ENCODE measurements around the gene BOD1.

DNA sequence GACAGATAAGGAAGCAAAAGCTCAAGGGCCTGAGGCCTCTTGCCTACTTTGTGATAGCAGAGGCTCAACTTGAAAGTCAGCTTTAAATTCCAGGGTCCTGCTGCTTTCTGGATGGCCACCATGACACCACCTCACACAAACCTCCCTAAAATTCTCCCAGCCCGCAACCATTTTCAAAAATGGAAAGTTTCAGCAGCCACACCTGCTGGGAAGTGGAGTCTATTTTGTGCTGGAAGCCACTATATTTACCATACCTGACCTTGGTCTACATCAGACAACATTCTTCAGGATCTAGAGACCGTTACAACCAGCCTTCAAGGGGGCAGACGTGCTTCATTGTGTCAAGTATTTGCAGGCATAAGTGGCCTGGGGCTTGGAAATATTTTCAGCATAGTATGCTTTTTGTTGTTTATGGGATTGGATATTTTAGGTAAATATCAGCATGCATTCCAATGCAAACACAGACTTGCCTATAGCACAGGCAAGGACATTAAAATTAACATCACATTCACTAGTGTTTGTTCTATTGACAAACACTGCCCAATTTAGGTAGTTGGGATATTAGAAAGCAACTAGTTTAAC, 50.9 kb downstream of the BOD1 start:
- TF ChIP-seq POLR2A (IDR thresholded peaks at IDR 0.05) = no peak
- TF ChIP-seq, protein P1, sequence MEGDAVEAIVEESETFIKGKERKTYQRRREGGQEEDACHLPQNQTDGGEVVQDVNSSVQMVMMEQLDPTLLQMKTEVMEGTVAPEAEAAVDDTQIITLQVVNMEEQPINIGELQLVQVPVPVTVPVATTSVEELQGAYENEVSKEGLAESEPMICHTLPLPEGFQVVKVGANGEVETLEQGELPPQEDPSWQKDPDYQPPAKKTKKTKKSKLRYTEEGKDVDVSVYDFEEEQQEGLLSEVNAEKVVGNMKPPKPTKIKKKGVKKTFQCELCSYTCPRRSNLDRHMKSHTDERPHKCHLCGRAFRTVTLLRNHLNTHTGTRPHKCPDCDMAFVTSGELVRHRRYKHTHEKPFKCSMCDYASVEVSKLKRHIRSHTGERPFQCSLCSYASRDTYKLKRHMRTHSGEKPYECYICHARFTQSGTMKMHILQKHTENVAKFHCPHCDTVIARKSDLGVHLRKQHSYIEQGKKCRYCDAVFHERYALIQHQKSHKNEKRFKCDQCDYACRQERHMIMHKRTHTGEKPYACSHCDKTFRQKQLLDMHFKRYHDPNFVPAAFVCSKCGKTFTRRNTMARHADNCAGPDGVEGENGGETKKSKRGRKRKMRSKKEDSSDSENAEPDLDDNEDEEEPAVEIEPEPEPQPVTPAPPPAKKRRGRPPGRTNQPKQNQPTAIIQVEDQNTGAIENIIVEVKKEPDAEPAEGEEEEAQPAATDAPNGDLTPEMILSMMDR (IDR thresholded peaks at IDR 0.05) = no peak

Data from testis (tissue), 2 donors.